Naive thymus-derived CD8-positive, alpha-beta T cell (primary cell): Measurements from ENCODE around the gene SYCP2L. TPM values are rescaled to one million over a fixed set of nuclear protein-coding genes. Genes with fewer than 3 reads are reported as not detected.
"Not testable (repeated sequence)": the region's sequence is repeated elsewhere in the genome, so short reads cannot be mapped to it uniquely, and the experiment has no call there.

ENCODE experiments used
- ATAC-seq, 2 donors: fragments of 150-1000 bp; cut with Tn5 transposase in 1 of 2; sonication (Bioruptor Pico), chemical (Tn5 transposase) in 1 of 2; 1 replicate in 1 of 2; 2 replicates in 1 of 2; pipeline ENCODE4 v1.10.0; 2021; ENCODE audit warnings: mild to moderate bottlenecking in 2 of 2, moderate library complexity in 2 of 2
- POLR2A ChIA-PET: fragments of 350-600 bp; sonication (Branson Sonifier 250); formaldehyde crosslinking; loops from one replicate; lab custom pipeline; 2021; ENCODE audit warnings: antibody characterized with exemption; lab: Charles Lee
- DNase-seq, 10 donors: peaks; one replicate each; pipeline versions ENCODE4 v3.0.0 to v3.0.0-alpha.2; 2020 to 2022
- H3K27ac Mint-ChIP-seq, 10 donors: one replicate each; pipeline ENCODE4 v1.8.0; 2020 to 2022; ENCODE audit warnings: mild to moderate bottlenecking in 10 of 10, mixed read lengths in 10 of 10, moderate library complexity in 4 of 10, inconsistent platforms in 1 of 10
- H3K27me3 Mint-ChIP-seq, 5 donors: one replicate each; pipeline ENCODE4 v1.8.0; 2021 to 2022; ENCODE audit warnings: mixed read lengths in 5 of 5
- H3K36me3 Mint-ChIP-seq, 3 donors: one replicate each; pipeline ENCODE4 v1.8.0; 2020 to 2022; ENCODE audit warnings: mixed read lengths in 3 of 3, mild to moderate bottlenecking in 2 of 3, inconsistent platforms in 1 of 3
- H3K4me1 Mint-ChIP-seq, 4 donors: one replicate each; pipeline ENCODE4 v1.8.0; 2021 to 2022; ENCODE audit warnings: mixed read lengths in 4 of 4
- H3K4me3 Mint-ChIP-seq, 10 donors: one replicate each; pipeline ENCODE4 v1.8.0; 2020 to 2022; ENCODE audit warnings: mild to moderate bottlenecking in 10 of 10, mixed read lengths in 10 of 10, moderate library complexity in 6 of 10, inconsistent platforms in 1 of 10
- H3K9me3 Mint-ChIP-seq, 9 donors: one replicate each; pipeline ENCODE4 v1.8.0; 2020 to 2022; ENCODE audit warnings: mixed read lengths in 9 of 9, mild to moderate bottlenecking in 3 of 9, inconsistent platforms in 1 of 9, moderate library complexity in 1 of 9
- polyA plus RNA-seq, 3 donors: library from polyadenylated mRNA; unstranded; fragments of 300-500 nt; fragmentation: Illumina TruSeq; gene quantifications; one replicate each; pipeline ENCODE4 v1.2.3, GENCODE V29; 2021
- total RNA-seq, 8 experiments: library from RNA in 2 of 8; stranded (reverse) in 2 of 8; gene quantifications; one replicate each; pipeline ENCODE4 v1.2.3 and lab custom pipeline; 2021 to 2026

Gene SYCP2L
- total and polyA plus RNA-seq, 5 experiments from 2014 or later = not detected

- Mint-ChIP-seq H3K36me3 (peaks cover 0 to 19% (median 4%) of the 10 kb centered on the region in 3 donors), H3K27ac (no peak overlapping the region), H3K9me3 (peaks cover 0 to 24% (median 14%) of the 10 kb centered on the region in 9 donors), H3K4me3 (no peak overlapping the region), H3K4me1 (no peaks in the 10 kb centered on the region), H3K27me3 (peaks cover 4 to 23% (median 18%) of the 10 kb centered on the region in 5 donors)
- POLR2A ChIA-PET = no interaction called here
- ATAC-seq (no peak), DNase-seq (no peak)
Measured at GRCh38 chr6:10962673-10963072, 75.8 kb downstream of the SYCP2L start.

DNA sequence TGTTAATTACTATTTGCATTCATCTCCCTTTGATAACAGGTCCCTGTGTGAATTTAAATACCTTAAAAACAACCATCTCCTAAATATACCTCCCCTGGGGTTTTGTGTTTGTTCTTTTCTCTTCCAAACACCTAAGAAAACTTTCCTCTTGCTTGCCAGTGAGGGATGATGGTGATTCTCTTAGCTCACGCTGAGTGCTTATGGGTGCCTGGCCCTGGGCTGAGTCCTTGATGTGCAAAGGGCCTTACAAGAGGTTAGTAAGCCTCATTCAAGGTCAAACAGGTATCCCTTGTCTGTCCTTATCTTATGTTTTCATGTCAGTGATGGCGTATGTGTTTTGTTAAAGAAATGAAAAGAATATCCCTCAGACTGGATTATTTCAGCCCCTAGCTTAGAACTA is 76.3 kb downstream of the SYCP2L start:
- H3K4me1 Mint-ChIP-seq = no peaks in the 10 kb centered on the region
- ATAC-seq = no peak

GRCh38 chr6:10964684-10965083 is 77.8 kb downstream of the SYCP2L start:
- Mint-ChIP-seq H3K36me3 (peaks cover 0 to 19% (median 4%) of the 10 kb centered on the region in 3 donors), H3K27me3 (peaks cover 4 to 23% (median 19%) of the 10 kb centered on the region in 5 donors), H3K4me1 (no peaks in the 10 kb centered on the region), H3K9me3 (peaks cover 0 to 29% (median 17%) of the 10 kb centered on the region in 9 donors), H3K4me3 (no peak overlapping the region), H3K27ac (no peak overlapping the region)
- no peak for DNase-seq
- no peak for ATAC-seq
- POLR2A ChIA-PET = no interaction called here

More for the DNA sequence above, 76.3 kb downstream of the SYCP2L start:
- no peak overlapping the region for H3K27ac Mint-ChIP-seq
- peaks cover 0 to 25% (median 17%) of the 10 kb centered on the region in 9 donors for H3K9me3 Mint-ChIP-seq
- DNase-seq = no peak
- H3K27me3 Mint-ChIP-seq = peaks cover 4 to 24% (median 20%) of the 10 kb centered on the region in 5 donors
- no peak overlapping the region for H3K4me3 Mint-ChIP-seq
- POLR2A ChIA-PET = no interaction called here
- H3K36me3 Mint-ChIP-seq = peaks cover 0 to 19% (median 4%) of the 10 kb centered on the region in 3 donors

GRCh38 chr6:10968776-10969175 is 81.9 kb downstream of the SYCP2L start:
- H3K4me1 Mint-ChIP-seq = no peaks in the 10 kb centered on the region
- ATAC-seq (no peak), DNase-seq (no peak)
- no peak overlapping the region for H3K27ac Mint-ChIP-seq
- no peak overlapping the region for H3K4me3 Mint-ChIP-seq
- H3K27me3 Mint-ChIP-seq = peaks cover 3 to 23% (median 21%) of the 10 kb centered on the region in 5 donors
- peaks cover 0 to 19% (median 4%) of the 10 kb centered on the region in 3 donors for H3K36me3 Mint-ChIP-seq
- peaks cover 0 to 29% (median 17%) of the 10 kb centered on the region in 9 donors for H3K9me3 Mint-ChIP-seq
- POLR2A ChIA-PET = no interaction called here

DNA sequence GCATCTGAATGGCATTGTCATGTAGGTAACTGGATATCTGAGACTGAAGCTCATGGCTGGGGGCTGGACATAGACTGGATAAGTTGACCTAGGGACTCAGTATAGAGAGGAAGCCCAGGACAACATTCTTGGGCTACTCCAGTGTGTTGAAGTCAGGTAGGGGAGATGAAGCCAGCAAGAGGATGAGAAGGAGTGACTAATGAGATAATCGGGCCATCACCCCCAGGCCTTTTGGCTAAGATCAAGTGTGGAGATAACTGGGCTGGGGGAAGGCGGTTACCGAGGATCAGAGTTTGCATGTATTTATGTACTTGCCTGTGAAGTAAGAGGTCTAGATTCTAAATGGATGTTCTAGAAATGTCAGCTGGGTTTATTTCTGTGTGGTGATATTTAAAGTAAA is 83.9 kb downstream of the SYCP2L start:
- POLR2A ChIA-PET = no interaction called here
- Mint-ChIP-seq H3K9me3 (peaks cover 0 to 23% (median 10%) of the 10 kb centered on the region in 9 donors), H3K27ac (no peak overlapping the region), H3K36me3 (peaks cover 0 to 8% (median 0%) of the 10 kb centered on the region in 3 donors), H3K27me3 (peaks cover 3 to 23% (median 12%) of the 10 kb centered on the region in 5 donors), H3K4me3 (no peak overlapping the region), H3K4me1 (no peaks in the 10 kb centered on the region)
- ATAC-seq = no peak
- no peak for DNase-seq

- DNase-seq = no peak
- Mint-ChIP-seq H3K27ac (no peak overlapping the region), H3K4me1 (peaks cover 0 to 2% (median 0%) of the 10 kb centered on the region in 4 donors), H3K4me3 (no peak overlapping the region), H3K9me3 (peaks cover 0 to 11% (median 4%) of the 10 kb centered on the region in 9 donors), H3K27me3 (peaks cover 3 to 23% (median 12%) of the 10 kb centered on the region in 5 donors), H3K36me3 (no peaks in the 10 kb centered on the region)
- POLR2A ChIA-PET = no interaction called here
- ATAC-seq = no peak
Measured at GRCh38 chr6:10972196-10972595, 85.3 kb downstream of the SYCP2L start.

DNA sequence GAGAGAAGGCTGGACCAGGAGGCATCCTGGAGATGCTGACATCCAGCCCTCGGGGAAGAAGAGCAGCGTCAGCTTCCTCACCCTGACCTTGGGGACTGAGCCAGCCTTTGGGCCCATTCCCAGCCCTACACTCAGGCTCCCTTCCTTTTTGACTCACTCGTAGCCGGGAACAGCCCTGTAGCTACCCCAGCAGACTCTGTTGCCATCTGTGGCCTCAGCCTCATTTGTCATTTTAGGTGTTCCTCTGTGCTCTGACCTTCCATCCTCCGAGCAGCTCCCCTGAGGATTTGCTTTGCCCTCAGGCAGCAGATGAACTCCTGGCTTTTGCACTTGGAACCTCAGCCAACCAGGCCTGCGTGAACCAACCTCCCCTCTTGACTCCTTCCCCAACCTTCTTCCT is 89.7 kb downstream of the SYCP2L start:
- H3K4me1 Mint-ChIP-seq = peaks cover 0 to 2% (median 0%) of the 10 kb centered on the region in 4 donors
- H3K9me3 Mint-ChIP-seq = peaks cover 0 to 5% (median 0%) of the 10 kb centered on the region in 9 donors
- H3K27ac Mint-ChIP-seq = no peak overlapping the region
- peaks cover 0 to 12% (median 6%) of the 10 kb centered on the region in 5 donors for H3K27me3 Mint-ChIP-seq
- H3K36me3 Mint-ChIP-seq = no peaks in the 10 kb centered on the region
- no peak for ATAC-seq
- DNase-seq = no peak
- POLR2A ChIA-PET = no interaction called here
- no peak overlapping the region for H3K4me3 Mint-ChIP-seq

DNA sequence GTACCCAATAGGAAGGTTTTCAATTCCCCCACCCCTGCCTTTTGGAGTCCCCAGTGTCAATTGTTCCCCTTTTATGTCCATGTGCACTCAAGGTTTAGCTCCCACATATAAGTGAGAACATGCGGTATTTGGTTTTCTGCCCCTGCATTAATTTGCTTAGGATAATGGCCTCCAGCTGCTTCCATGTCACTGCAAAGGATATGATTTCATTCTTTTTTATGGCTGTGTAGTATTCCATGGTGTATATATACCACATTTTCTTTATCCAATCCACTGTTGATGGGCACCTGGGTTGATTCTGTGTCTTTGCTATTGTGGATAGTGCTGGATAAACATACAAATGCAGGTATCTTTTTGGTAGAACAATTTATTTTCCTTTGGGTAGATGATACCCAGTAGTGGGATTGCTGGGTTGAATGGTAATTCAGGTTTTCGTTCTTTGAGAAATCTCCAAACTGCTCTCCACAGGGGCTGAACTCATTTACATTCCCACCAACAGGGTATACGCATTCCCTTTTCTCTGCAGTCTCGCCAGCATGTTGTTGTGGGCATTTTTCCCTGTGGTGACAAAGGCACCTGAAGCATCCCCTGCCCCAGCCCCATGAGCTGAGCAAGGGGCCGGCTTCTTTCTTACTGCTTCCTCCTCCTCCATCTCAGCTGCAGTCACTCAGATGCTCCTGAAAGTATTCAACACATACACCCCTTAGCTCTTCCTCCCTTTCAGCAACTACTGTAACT is 90.5 kb downstream of the SYCP2L start:
- no peaks in the 10 kb centered on the region for H3K36me3 Mint-ChIP-seq
- H3K9me3 Mint-ChIP-seq = peaks cover 0 to 5% (median 0%) of the 10 kb centered on the region in 9 donors
- ATAC-seq (no peak), DNase-seq (no peak)
- no peak overlapping the region for H3K27ac Mint-ChIP-seq
- POLR2A ChIA-PET = no interaction called here
- peaks cover 0 to 12% (median 6%) of the 10 kb centered on the region in 5 donors for H3K27me3 Mint-ChIP-seq
- H3K4me1 Mint-ChIP-seq = peaks cover 0 to 2% (median 0%) of the 10 kb centered on the region in 4 donors
- no peak overlapping the region for H3K4me3 Mint-ChIP-seq

- Mint-ChIP-seq H3K27ac (no peak overlapping the region), H3K36me3 (no peaks in the 10 kb centered on the region), H3K27me3 (peaks cover 0 to 12% (median 6%) of the 10 kb centered on the region in 5 donors), H3K4me1 (peaks cover 0 to 2% (median 0%) of the 10 kb centered on the region in 4 donors), H3K4me3 (no peak overlapping the region), H3K9me3 (peaks cover 0 to 5% (median 0%) of the 10 kb centered on the region in 9 donors)
- no peak for ATAC-seq
- POLR2A ChIA-PET = no interaction called here
- DNase-seq = no peak
Measured at GRCh38 chr6:10979603-10980002, 92.8 kb downstream of the SYCP2L start.

DNA sequence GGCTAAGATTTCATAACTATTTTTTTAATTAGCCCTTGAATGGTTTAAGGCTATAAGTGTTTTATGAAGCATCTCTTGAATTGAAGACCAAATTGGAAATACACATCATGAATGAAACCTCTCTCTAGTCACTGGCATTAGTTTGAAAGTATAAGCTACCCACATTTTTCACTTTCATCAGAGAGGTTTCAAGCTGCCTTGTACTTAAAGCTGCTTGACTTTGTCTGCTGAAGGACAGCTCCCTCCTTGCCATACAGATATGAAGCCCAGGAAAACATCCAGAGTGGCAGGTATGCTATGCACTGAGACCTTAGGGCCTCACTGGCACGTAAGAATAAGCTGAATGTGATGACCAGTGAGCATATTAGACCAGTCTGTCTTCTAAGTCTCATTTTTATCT is 94.6 kb downstream of the SYCP2L start:
- Mint-ChIP-seq H3K4me1 (no peaks in the 10 kb centered on the region), H3K36me3 (peaks cover 0 to 2% (median 0%) of the 10 kb centered on the region in 3 donors), H3K27me3 (peaks cover 0 to 12% (median 6%) of the 10 kb centered on the region in 5 donors), H3K9me3 (peaks cover 0 to 6% (median 0%) of the 10 kb centered on the region in 9 donors), H3K27ac (no peak overlapping the region), H3K4me3 (no peak overlapping the region)
- POLR2A ChIA-PET = no interaction called here
- DNase-seq (no peak), ATAC-seq (no peak)

- H3K4me3 Mint-ChIP-seq, H3K9me3 Mint-ChIP-seq, POLR2A ChIA-PET, H3K4me1 Mint-ChIP-seq, H3K27ac Mint-ChIP-seq, ATAC-seq, H3K36me3 Mint-ChIP-seq, DNase-seq: not testable (repeated sequence)
- peaks cover 4 to 27% (median 8%) of the 10 kb centered on the region in 5 donors for H3K27me3 Mint-ChIP-seq
Measured at GRCh38 chr6:10984959-10985358, 98.1 kb downstream of the SYCP2L start.

- ATAC-seq = no peak
- POLR2A ChIA-PET = no interaction called here
- H3K36me3 Mint-ChIP-seq = peaks cover 0 to 2% (median 2%) of the 10 kb centered on the region in 3 donors
- no peak overlapping the region for H3K4me3 Mint-ChIP-seq
- no peak overlapping the region for H3K27ac Mint-ChIP-seq
- H3K27me3 Mint-ChIP-seq = peaks cover 0 to 29% (median 11%) of the 10 kb centered on the region in 5 donors
- no peak for DNase-seq
- no peaks in the 10 kb centered on the region for H3K4me1 Mint-ChIP-seq
- H3K9me3 Mint-ChIP-seq = peaks cover 0 to 8% (median 0%) of the 10 kb centered on the region in 9 donors
Measured at GRCh38 chr6:10989587-10989986, 102.7 kb downstream of the SYCP2L start.

DNA sequence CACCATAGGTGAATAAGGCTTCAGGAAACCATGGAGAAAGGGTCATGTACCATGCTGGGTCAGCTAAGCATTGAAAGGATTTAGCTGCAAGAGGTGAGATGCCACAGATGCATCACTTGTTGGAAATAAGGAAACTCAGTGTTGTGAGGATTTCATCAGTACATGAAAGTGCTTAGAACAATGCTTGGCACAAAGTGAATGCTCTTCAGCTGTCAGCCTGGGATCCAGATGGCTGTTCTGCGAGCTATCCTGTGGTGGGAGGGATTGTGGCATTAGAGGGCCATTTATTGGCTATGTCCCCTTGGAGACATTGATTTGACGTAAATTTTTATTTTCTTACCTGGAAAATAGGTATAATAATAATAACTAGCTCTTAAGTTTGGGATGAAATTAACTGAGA is 104.3 kb downstream of the SYCP2L start:
- H3K4me1 Mint-ChIP-seq = no peaks in the 10 kb centered on the region
- POLR2A ChIA-PET = no interaction called here
- peaks cover 0 to 8% (median 0%) of the 10 kb centered on the region in 9 donors for H3K9me3 Mint-ChIP-seq
- no peak overlapping the region for H3K4me3 Mint-ChIP-seq
- H3K36me3 Mint-ChIP-seq = peaks cover 0 to 2% (median 0%) of the 10 kb centered on the region in 3 donors
- DNase-seq (no peak), ATAC-seq (no peak)
- peaks cover 0 to 29% (median 11%) of the 10 kb centered on the region in 5 donors for H3K27me3 Mint-ChIP-seq
- H3K27ac Mint-ChIP-seq = no peak overlapping the region
